Myocyte (in vitro differentiated cells): ENCODE results near the gene WDR4. TPM values are rescaled to one million over a fixed set of nuclear protein-coding genes. Genes with fewer than 3 reads are reported as not detected.
A peak's percentile ranks its signal among the peaks of the same experiment; 100 is the strongest.
"Not testable (repeated sequence)": the region's sequence is repeated elsewhere in the genome, so short reads cannot be mapped to it uniquely, and the experiment has no call there.

ENCODE experiments used
- DNase-seq: peaks from one replicate; pipeline ENCODE4 v3.0.0-alpha.2; 2012; ENCODE audit warnings: low read depth
- total RNA-seq: library from RNA; depleted of rRNA; stranded (reverse); fragments of >200 nt; gene quantifications from 2 replicates; pipeline ENCODE4 v1.2.3, GENCODE V29; 2014

WDR4 gene
- total RNA-seq, 1 donor from 2014 or later = 8.7 TPM

DNA sequence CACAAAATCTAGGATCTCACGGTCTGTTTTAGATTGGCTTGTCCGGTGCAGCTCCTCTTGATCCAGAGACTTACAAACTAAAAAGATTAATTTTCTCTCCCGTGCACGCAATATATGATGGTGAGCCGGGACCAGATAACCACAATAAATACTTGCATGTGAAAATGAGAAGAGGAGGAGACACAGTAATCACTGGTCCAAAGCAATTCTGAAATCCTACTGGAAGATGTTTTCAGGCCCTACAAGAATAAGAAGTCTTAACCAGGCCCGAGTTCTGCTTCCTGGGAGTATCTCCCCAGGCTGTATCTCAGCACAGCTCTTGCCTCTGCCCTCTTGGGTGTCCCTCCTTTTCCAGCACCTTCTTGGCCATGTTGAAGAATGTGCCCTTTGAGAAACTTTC is 1.0 kb upstream of the WDR4 start:
- no peak for DNase-seq

DNA sequence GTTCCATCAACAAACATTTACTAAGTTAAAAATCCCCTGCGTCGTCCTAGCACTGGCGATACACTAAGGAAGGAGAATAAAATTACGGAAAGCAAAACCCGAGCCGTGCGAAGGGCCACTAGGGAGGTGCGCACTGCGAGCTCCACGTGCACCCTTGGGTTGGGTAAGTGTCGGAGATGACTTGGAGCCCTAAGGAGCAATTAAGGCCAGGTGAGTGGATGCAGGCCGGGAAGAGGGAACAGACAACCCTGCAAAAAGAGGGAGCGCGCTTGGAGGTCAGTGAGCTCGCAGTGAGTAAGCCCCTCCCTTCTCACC is 704 bp downstream of the WDR4 start:
- DNase-seq = no peak

DNA sequence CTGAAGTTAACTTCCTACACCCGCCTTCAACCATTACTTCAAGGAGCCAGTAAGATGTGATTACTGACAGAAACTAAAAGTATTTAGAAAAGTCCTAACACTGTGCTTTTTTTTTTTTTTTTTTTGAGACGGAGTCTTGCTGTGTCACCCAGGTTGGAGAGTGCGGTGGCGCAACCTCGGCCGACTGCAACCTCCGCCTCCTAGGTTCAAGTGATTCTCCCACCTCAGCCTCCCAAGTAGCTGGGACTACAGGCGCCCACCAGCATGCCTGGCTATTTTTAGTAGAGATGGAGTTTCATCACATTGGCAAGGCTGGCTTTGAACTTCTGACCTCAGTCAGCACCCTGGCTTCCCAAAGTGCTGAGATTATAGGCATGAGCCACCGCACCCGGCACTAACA is 3.5 kb downstream of the WDR4 start:
- DNase-seq = not testable (repeated sequence)

DNA sequence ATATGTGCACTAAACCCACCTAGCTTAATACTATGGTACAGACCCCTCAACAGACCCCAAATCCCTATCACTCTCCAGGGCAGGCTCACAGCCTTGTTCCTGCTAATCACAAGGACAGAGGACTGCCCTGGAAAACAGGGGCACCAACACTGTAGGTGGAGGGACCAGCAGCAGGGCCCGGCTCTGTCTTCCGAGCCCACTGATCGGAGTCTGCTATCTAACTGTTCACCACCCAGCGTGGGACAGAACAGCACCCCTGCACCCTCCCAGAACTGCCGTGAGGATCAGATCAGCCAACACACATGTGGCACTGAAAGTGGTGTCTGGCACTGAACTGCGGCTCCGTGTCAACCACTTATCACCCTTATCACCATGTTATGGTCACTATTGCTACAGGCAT is 6.2 kb downstream of the WDR4 start:
- no peak for DNase-seq

DNA sequence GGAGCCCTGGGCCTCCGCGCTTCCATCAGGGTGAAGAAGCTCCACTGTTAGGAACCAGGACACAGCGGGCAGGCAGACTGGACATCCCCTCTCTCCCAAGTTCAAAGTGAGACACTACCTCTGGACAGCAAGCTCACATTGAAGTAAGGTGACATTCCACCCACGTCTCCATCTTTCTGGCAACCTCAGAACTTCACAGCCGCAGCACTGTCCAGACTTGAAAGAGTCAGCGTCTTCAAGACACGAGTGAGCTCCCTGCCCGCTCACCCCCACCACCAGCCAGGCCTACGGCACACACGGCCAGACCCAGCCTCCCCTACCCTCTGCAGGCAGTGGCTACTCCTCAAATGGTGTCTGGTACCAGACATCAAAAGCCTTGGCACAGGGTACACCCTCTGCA is 11.1 kb downstream of the WDR4 start:
- DNase-seq = no peak

DNA sequence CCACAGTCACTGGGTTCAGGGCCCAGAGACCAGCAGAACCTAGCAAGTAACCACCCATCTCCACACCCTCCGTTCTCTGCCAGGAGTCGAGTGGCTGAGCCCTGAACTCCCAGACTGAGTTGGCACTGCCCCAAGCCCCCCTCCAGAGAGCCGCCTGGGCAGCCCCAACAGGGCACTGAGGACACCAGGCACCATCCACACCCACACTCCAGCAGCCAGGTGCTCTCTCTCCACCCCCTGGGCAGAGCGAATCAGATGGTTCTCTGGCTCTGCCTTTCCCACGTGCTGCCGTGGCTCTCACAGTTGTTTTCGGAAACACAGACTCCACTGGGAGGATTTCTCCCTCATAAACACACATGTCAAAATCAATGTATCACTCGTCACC is 13.6 kb downstream of the WDR4 start:
- no peak for DNase-seq

DNA sequence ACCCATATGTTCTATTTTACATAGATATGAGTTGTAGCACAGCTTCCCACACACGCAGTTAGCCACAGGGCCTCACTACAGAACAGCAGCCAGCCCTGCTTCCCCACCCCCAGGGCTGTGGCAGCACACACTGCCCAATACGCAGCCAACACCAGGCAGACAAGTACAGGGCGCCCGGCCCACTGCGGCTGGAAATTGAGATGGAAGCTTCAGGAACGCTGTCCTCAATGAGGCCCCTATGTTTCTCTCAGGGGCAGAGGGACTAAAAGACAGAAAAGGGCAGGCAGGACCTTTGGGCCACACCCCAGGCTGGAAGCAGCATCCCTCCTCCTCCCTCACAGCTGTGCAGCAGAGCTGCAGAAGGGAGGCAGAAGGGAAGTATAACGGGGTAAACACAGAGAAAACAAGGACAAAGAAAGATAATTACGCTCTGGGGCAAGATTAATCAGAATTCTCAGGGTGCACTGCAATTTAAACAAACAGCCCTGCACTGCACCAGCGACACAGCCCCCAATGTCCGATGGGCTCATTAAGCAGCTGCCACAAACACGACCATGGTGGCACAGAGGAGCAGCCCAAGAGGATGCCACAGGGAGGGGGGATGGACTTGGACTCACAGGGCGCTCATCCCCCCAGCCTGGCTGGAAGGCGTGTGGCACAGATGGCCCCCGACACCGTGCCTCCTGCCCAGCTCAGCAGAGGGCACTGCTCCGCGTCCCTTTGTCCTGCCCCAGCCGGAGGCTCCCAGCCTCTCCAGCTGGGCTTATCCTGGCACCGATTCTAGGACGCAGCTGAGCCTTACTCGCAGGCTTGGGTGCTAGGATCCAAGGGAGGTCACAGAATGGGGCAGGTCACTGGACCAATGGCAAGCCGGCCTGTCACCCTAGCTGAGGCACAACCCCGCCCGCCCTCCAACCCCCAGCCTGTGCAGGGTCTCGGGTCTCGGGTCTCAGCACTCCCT is 14.2 kb downstream of the WDR4 start:
- peak; percentile 6 for DNase-seq

DNA sequence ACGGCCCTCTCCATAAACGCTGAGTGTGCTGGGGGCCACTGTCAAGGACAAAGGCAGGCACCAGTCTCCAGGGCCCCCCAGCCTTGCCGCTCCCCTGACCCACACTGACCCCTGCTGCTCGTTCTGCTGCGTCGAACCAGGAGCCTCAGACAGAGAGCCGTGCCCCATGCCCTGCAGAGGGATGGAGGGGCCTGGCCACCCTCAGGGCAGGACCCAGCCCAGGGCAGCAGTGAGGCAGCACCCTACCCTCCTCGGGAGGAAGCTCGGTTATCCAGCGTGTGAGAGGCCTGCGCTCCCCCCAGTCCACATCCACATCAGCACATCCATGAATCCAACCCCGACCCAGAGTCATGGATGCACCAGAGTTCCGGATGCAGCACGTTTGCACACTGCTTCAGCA is 15.1 kb downstream of the WDR4 start:
- DNase-seq = no peak

DNA sequence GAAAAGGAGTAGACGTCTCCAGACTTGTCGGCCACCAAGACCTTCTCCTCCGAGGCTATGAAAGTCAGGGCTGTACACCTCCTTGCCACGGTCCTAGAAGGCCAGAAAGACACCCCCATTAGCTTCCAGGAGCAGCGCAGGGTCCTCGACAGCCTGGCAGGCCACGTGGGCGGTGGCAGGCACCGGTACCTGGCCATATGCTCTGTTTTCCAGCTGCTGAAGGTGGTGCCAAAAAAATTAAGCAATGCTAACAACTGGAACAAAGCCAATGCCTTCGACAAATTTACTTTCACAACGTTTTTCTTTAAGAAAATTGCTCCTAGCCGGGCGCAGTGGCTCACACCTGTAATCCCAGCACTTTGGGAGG is 15.9 kb downstream of the WDR4 start:
- DNase-seq = no peak

DNA sequence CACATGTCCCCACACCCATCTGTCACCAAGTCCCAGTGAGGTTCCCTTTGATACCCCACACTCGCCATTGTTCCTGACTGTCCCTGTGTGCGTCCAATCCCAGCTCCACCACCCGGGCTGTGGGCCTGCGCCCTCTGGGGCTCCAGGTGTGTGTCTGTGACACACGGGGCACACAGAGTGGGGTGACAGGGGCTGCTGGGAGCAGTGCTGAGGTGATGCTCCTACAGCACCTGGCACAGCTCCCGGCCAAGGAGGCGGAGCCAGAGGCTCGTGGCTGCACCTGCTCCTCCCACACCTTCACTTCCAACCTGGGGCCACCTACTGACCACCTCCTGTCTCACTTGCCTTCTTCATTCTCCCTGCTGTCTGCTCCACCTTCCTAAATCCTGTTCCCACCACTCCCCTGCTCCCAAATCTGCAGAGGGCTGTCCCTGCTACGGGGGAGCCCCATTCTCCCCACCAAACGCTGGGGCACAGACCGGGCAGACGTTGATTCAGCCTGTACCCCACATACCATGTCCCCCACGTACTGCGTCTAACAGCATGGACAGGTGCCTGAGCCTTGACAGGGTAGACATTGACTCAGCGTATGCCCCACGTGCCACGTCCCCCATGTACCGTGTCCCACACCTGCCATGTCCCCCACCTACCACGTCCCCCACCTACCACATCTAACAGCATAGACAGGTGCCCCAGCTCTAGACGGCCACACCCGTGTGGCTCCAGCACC is 16.4 kb downstream of the WDR4 start:
- DNase-seq = no peak

DNA sequence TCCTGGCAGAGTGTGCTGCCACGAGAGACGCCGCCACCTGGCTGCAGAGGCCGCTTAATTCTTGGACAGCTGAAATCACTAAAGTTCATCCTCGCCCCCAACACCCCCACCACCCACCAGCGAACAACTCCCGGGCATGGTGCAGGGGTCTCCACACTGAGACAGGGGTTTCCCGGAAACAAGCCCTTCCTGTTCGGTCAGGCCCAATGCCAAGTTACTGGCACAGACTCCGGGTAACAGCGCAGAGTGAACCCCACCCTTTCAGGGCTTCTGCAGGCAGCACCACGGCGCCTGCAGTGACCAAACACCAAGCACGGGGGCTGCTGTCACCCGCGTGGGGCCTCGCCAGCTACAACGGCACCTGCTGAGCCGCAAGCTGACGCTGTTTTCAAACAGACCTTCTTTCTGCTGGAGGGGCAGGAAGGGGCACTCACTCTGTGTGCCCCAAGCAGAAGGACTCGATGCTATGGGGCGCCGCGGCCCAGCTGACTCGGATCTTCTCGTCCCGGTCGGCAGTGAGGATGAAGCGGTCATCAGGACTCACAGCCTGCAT is 17.4 kb downstream of the WDR4 start:
- no peak for DNase-seq

DNA sequence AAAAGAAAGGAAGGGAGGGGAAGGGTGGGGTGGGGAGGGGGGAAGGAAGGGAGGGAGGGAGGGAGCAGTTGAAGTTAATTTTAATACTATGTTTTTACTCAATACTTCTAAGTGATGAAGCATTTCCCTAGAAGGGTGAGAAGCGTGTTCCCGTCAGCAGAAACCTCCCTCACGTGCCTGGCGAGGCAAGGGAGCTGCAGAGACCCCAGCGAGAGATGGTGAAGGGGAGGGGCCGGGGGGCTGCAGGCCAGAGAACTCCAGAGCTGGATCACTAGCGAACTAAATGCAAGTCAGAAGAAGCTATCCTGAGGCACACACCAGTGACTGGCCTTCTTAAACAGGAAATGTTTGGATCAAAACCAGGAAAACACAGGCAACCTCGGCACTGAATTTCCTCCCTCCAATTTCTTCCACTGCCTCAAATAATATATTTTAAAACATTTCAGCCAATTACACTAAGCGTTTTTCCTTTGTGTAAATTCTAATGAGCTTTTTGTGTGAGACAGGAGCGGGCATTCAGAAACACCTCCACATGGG is 18.0 kb downstream of the WDR4 start:
- no peak for DNase-seq

DNA sequence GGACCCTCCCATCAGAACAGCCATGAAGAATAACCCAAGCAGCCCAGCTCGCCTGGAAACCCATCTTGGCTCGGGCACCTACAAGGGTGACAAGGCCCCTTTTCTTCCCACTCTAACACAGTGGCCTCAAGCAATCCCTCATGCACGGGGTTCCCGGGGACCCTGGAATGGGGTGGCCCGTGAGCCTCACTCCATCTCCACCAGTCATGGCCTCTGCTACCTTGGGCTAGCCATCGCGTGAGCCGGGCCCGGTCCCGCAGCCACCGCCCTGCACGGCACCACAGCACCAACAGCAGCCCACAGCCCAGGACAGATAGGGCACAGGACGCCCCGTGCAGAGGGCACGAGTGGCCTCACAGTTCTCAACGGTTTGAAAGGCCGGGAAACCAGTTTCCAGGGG is 19.0 kb downstream of the WDR4 start:
- DNase-seq = no peak

DNA sequence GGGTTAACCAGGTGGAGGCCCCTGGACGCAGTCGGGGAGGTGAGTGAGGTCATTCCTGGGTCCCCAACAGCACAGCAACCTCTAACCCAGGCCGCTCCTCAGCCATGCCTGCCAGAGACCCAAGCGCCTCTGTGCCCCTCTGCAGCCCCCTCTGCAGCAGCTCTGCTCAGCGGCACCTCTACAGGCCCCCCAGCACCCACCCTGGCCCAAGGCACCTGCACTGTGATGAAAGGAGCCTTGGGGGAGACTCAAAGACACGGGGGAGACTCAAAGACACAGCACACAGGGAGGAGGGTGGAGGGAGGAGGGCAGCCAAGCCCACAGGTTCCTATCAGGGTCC is 19.5 kb downstream of the WDR4 start:
- DNase-seq = no peak

DNA sequence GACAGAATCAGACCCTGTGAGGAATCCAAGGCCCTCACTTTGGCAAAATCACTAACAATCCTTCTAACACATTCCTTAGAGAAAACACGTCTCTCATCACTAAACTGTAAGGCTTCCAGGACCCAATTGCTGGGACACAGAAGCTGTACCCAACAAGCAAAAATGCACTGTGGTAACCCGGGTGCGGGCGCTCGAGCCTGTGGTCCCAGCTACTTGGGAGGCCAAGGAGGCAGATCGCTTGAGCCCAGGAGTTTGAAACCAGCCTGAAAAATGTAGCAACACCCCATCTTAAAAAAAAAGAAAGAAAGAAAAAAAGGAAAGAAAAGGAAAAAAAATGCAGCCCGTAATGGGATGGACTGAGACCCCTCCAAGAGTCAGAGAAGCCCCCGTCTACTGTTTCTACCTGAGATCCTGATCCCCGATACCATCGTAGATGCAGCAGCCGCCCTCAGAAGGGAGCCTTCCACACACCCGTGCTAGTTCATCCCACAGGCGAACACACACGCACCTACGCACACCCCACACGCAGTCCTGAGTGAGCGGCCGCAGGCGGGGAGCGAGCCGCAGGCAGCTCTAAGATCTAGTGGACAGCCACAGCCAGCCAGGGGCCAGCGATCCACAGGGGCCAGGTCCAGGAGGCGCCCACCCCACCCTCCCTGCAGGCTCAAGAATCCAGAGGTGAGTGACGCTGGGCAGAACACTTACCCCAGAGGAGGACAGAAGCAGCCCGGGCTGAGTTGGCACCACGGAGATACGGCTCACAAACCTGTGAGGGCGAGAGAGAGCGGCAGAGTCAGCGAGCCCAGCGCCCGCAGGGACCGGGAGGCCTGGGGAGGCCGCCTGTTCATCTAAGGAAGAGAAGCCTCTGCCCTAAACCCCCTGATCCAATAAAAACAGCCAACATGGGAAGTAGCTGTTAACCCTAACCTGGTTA is 20.1 kb downstream of the WDR4 start:
- DNase-seq = no peak

DNA sequence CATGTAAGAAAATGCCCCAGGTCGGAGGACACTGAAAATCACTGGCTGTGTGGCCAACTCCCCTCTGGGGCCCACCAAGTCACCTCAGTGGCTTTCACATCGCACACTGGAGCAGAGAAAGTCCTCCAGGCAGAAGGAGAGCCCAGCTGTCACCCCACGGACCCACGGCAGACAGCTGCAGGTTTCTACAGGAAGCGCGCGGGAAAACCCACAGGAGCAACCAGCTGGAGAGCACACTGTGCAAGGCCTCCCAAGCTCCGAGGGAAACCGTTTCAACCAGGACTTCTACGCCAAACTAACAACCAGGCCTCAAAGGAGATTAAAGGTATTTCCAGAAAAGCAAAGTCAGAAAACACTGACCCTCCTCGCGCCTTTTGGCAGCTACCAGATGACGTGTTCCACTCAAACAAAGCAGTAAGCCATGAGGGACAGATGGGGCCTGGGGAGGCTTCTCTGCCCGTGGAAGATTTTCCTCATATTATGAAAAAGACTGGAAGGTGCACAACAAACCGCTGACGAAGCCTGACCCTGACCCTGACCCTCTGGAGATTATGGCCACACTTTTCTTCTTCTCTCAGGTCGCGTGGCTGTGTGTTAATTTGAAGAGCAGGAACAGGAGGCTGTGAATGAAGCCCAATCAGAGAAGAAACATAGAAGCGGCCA is 21.0 kb downstream of the WDR4 start:
- DNase-seq = peak; percentile 82

DNA sequence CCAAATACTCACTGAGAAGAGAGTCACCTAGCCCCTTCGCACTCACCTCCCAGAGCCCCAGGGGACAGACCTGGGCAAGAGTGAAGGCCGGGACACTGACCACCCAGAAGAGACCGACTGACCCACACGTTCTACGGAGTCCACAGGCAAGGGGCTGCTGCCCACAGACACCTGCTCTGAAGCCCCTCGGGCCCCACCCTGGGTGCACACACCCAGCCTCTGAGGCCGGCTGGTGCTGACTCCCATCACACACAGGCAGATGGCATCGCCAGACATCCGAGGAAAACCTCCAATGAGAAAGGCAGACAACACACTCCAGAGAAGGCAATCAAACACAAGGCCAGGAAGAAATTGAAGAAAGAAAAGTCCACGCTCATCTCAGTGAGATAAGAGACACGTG is 22.1 kb downstream of the WDR4 start:
- DNase-seq = no peak

DNA sequence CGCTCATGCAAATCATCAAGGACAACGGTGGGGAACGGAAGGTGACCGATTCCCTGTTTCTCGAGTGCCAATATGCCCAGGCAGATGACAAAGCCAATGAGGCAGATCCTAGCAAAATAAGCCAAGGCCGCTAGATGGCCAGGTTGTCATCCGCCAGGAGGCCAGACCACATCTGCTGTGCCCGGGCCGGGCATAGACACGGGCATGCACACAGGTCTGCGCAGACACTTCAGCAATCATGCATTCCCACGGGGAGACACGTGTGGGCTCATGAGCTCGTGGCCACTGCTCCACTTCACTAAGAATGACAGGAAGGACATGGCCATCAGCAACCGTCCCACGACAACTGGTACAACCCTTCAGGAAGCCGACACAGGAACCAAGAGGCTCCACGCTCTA is 23.4 kb downstream of the WDR4 start:
- no peak for DNase-seq

DNA sequence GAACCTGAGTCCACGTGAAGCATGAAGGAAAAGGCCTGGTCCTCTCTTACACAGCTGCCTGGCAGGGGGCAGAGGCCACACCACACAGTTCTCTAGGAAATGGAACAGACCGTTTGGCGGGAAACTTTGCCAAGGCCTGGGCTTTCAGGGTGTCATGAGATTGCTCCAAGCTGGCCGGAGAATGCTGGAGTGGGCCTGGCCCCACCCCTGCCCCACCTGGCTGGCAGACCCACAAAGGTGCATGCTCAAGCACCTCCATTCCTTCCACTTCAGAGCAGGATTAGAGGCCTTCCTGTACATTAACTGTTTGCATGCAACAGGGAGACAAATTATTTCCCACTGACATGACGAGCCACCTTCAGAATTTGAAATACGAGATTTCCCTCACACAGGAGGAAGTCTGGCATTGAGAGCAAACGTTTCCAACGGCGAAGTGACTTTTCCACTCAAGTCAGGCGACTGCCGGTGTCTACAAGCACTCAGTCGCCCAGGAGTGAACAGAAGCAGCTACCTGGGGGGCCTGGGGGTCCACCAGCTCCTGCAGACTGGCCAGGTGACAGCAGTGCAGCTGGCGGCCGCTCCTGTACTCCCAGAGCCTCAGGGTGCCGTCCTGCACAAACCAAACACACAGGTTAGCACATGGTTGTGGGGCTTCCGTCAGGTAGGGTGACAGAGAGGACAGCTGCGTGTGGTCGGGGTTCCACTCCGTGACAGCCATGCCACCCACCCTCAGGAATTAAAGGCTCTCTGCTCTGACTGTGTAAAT is 24.0 kb downstream of the WDR4 start:
- no peak for DNase-seq
